Sigmoid colon (tissue), 7 donors: ENCODE results near the gene ST8SIA1. TPM values are rescaled to one million over a fixed set of nuclear protein-coding genes. Genes with fewer than 3 reads are reported as not detected.

Experiments used
- DNase-seq: peaks from one replicate; pipeline ENCODE4 v3.0.0-alpha.2; 2019
- H3K27ac ChIP-seq, 4 donors: fragments of 200-600 bp; sonication (generic); one replicate each; pipeline ENCODE4 v1.5.1; 2016 to 2019; ENCODE audit warnings: mild to moderate bottlenecking in 1 of 4
- H3K27me3 ChIP-seq, 3 donors: fragments of 200-600 bp; sonication (generic); one replicate each; pipeline ENCODE4 v1.5.1; 2019; ENCODE audit warnings: mild to moderate bottlenecking in 1 of 3
- H3K36me3 ChIP-seq, 4 donors: fragments of 200-600 bp; sonication (generic); one replicate each; pipeline ENCODE4 v1.5.1; 2016 to 2019
- H3K4me1 ChIP-seq, 4 donors: fragments of 200-600 bp; sonication (generic); one replicate each; pipeline ENCODE4 v1.5.1; 2017 to 2019
- H3K4me3 ChIP-seq, 4 donors: fragments of 200-600 bp; sonication (generic); one replicate each; pipeline ENCODE4 v1.5.1; 2017 to 2019; ENCODE audit warnings: mild to moderate bottlenecking in 2 of 4, moderate library complexity in 1 of 4
- H3K9me3 ChIP-seq, 4 donors: fragments of 200-600 bp in 3 of 4; sonication (generic) in 3 of 4; one replicate each; pipeline versions ENCODE4 v1.5.1 to v1.6.1; 2013 to 2019
- EP300 ChIP-seq, 4 donors: sonication (generic); formaldehyde crosslinking; IDR thresholded peaks; one replicate each; pipeline ENCODE4 v1.6.1; 2017; ENCODE audit warnings: antibody characterized with exemption in 4 of 4
- POLR2A ChIP-seq, 2 donors: fragments of 450-650 bp; IDR thresholded peaks; one replicate each; pipeline ENCODE4 v1.6.1; 2016; ENCODE audit warnings: antibody characterized with exemption in 2 of 2, mild to moderate bottlenecking in 2 of 2, moderate library complexity in 2 of 2
- POLR2AphosphoS5 ChIP-seq, 4 donors: sonication (generic); formaldehyde crosslinking; IDR thresholded peaks; one replicate each; pipeline ENCODE4 v1.6.1; 2017; ENCODE audit warnings: antibody characterized with exemption in 4 of 4
- WGBS, 2 donors: extraction: QIAGEN DNeasy Blood & Tissue Kit; methylation state at CpG; one replicate each; pipeline ENCODE4 v1.1.7; 2013; 5-methylcytosine and 5-hydroxymethylcytosine counted together
- intact Hi-C: fragments of 100-400 bp; cut with DNase I; formaldehyde crosslinking; loops from one replicate; pipeline ENCODE4 v1.15.1; 2023
- polyA plus RNA-seq, 3 donors: library from polyadenylated mRNA; stranded (reverse); fragments of 200-250 nt; gene quantifications; one replicate each; pipeline ENCODE4 v1.2.3, GENCODE V29; 2013
- total RNA-seq, 4 donors: library from RNA; depleted of rRNA; stranded (reverse); fragments of >200 nt; gene quantifications; one replicate each; pipeline ENCODE4 v1.1.0, GENCODE V29; 2016
- TF ChIP-seq, protein P1 (sequence below), 4 experiments: fragments of 450-650 bp in 3 of 4; fragments of 200-600 bp in 1 of 4; IDR thresholded peaks; one replicate each; pipeline ENCODE4 v1.5.1; 2016 to 2019; ENCODE audit warnings: antibody characterized with exemption in 4 of 4, mild to moderate bottlenecking in 3 of 4, moderate library complexity in 2 of 4
- donor health status: healthy with polysubstance abuse.
- donor health status: Bipolar disorder and iron deficiency.
- donor health status: healthy.

ST8SIA1 gene
- total and polyA plus RNA-seq, 7 donors, result 1.2 to 57.3 (median 17.4) TPM

- no peaks in the 10 kb centered on the region for H3K4me1 ChIP-seq
- TF ChIP-seq, protein P1, sequence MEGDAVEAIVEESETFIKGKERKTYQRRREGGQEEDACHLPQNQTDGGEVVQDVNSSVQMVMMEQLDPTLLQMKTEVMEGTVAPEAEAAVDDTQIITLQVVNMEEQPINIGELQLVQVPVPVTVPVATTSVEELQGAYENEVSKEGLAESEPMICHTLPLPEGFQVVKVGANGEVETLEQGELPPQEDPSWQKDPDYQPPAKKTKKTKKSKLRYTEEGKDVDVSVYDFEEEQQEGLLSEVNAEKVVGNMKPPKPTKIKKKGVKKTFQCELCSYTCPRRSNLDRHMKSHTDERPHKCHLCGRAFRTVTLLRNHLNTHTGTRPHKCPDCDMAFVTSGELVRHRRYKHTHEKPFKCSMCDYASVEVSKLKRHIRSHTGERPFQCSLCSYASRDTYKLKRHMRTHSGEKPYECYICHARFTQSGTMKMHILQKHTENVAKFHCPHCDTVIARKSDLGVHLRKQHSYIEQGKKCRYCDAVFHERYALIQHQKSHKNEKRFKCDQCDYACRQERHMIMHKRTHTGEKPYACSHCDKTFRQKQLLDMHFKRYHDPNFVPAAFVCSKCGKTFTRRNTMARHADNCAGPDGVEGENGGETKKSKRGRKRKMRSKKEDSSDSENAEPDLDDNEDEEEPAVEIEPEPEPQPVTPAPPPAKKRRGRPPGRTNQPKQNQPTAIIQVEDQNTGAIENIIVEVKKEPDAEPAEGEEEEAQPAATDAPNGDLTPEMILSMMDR (IDR thresholded peaks at IDR 0.05), result no peak
- TF ChIP-seq EP300 (IDR thresholded peaks at IDR 0.05), result no peak
- no peak for TF ChIP-seq POLR2AphosphoS5 (IDR thresholded peaks at IDR 0.05)
- no peak for TF ChIP-seq POLR2A (IDR thresholded peaks at IDR 0.05)
- H3K4me3 ChIP-seq, result no peak overlapping the region
- no peak overlapping the region for H3K27ac ChIP-seq
- 77 to 90% methylated on average over 1 of the region's 1 CpG for WGBS, 2 donors
- no peaks in the 10 kb centered on the region for H3K9me3 ChIP-seq
- no peaks in the 10 kb centered on the region for H3K27me3 ChIP-seq
- peaks cover 0 to 2% (median 0%) of the 10 kb centered on the region in 4 donors for H3K36me3 ChIP-seq
- intact Hi-C loops, result no loop called here
- no peak for DNase-seq
Measured at GRCh38 chr12:22196236-22196635, 138.3 kb downstream of the ST8SIA1 start.

DNA sequence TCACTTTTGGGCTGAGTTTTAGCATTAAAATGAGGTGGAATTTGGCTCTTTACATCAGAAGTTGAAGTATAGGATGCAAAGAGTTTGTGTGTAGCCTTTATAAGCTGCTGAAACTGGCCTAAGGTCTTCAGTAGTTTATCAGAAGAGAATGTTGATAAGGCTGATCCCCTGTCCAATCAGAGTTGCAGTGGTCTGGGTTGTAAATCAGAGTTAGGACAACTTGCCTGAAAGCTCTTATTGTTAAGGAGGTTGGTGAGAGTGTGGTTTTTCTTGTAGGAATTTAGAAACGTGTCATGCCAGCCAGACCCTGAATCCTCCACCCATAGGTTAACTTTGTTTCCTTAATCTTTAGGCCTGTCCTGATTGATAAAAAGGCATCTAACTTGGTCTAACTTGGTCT, 143.5 kb downstream of the ST8SIA1 start:
- Histone ChIP-seq H3K9me3 (no peaks in the 10 kb centered on the region), H3K4me1 (no peaks in the 10 kb centered on the region), H3K27ac (no peak overlapping the region), H3K27me3 (no peaks in the 10 kb centered on the region), H3K4me3 (no peak overlapping the region), H3K36me3 (no peaks in the 10 kb centered on the region)
- intact Hi-C loops, result no loop called here
- TF ChIP-seq, protein P1 (IDR thresholded peaks at IDR 0.05), result no peak
- no peak for TF ChIP-seq POLR2AphosphoS5 (IDR thresholded peaks at IDR 0.05)
- TF ChIP-seq EP300 (IDR thresholded peaks at IDR 0.05), result no peak
- no peak for TF ChIP-seq POLR2A (IDR thresholded peaks at IDR 0.05)
- 24 to 46% methylated on average over 1 of the region's 1 CpG for WGBS, 2 donors
- DNase-seq, result no peak

DNA sequence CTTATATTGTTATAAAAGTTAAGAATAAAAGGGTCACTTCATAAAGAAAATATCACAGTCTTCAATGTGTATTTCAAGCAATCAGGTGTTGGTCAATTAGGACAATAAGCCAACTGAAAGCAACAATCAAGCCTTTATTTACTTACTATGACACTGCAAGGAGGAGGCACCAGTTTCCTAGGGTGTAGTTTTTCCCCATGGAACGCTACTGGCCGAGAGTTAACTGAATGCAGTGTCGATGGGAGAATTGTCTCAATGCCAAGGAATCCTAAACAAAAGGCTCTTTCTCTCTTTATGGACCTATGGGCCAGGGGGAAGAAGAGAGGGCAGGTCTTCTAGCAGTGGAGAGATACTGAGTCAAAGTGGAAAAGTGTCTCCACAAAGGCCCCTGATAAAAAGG, 146.1 kb downstream of the ST8SIA1 start:
- H3K27ac ChIP-seq, result no peak overlapping the region
- intact Hi-C loops, result no loop called here
- no peak for TF ChIP-seq POLR2AphosphoS5 (IDR thresholded peaks at IDR 0.05)
- TF ChIP-seq, protein P1 (IDR thresholded peaks at IDR 0.05), result no peak
- TF ChIP-seq POLR2A (IDR thresholded peaks at IDR 0.05), result no peak
- TF ChIP-seq EP300 (IDR thresholded peaks at IDR 0.05), result no peak
- H3K4me1 ChIP-seq, result no peaks in the 10 kb centered on the region
- no peak overlapping the region for H3K4me3 ChIP-seq
- no peaks in the 10 kb centered on the region for H3K36me3 ChIP-seq
- 30 to 60% methylated on average over 3 of the region's 3 CpGs for WGBS, 2 donors
- no peak for DNase-seq
- no peaks in the 10 kb centered on the region for H3K9me3 ChIP-seq
- H3K27me3 ChIP-seq, result no peaks in the 10 kb centered on the region

- Histone ChIP-seq H3K9me3 (no peaks in the 10 kb centered on the region), H3K4me1 (peaks cover 0 to 7% (median 2%) of the 10 kb centered on the region in 4 donors), H3K27me3 (no peaks in the 10 kb centered on the region), H3K4me3 (no peak overlapping the region), H3K36me3 (no peaks in the 10 kb centered on the region), H3K27ac (no peak overlapping the region)
- no peak for TF ChIP-seq POLR2A (IDR thresholded peaks at IDR 0.05)
- TF ChIP-seq POLR2AphosphoS5 (IDR thresholded peaks at IDR 0.05), result no peak
- TF ChIP-seq, protein P1 (IDR thresholded peaks at IDR 0.05), result no peak
- no peak for TF ChIP-seq EP300 (IDR thresholded peaks at IDR 0.05)
- WGBS, 2 donors, result 72 to 85% methylated on average over 1 of the region's 1 CpG
- DNase-seq, result no peak
- intact Hi-C loops, result no loop called here
Measured at GRCh38 chr12:22180705-22181104, 153.8 kb downstream of the ST8SIA1 start.

GRCh38 chr12:22173177-22173576, 161.3 kb downstream of the ST8SIA1 start:
- Histone ChIP-seq H3K27ac (no peak overlapping the region), H3K9me3 (no peaks in the 10 kb centered on the region), H3K27me3 (no peaks in the 10 kb centered on the region), H3K36me3 (no peaks in the 10 kb centered on the region), H3K4me1 (no peaks in the 10 kb centered on the region), H3K4me3 (no peak overlapping the region)
- no peak for DNase-seq
- TF ChIP-seq POLR2AphosphoS5 (IDR thresholded peaks at IDR 0.05), result no peak
- TF ChIP-seq, protein P1 (IDR thresholded peaks at IDR 0.05), result no peak
- no peak for TF ChIP-seq EP300 (IDR thresholded peaks at IDR 0.05)
- no peak for TF ChIP-seq POLR2A (IDR thresholded peaks at IDR 0.05)
- intact Hi-C loops, result no loop called here
